NCI-H2227 treated with DMSO at 0.1 percent for 48 hours (cell line): Measurements from ENCODE around the gene WDR27.
"Not testable (repeated sequence)": the region's sequence is repeated elsewhere in the genome, so short reads cannot be mapped to it uniquely, and the experiment has no call there.

Experiments used
- DNase-seq: peaks from one replicate; lab custom pipeline; 2025; lab: John Stamatoyannopoulos, UW

WDR27 gene

DNA sequence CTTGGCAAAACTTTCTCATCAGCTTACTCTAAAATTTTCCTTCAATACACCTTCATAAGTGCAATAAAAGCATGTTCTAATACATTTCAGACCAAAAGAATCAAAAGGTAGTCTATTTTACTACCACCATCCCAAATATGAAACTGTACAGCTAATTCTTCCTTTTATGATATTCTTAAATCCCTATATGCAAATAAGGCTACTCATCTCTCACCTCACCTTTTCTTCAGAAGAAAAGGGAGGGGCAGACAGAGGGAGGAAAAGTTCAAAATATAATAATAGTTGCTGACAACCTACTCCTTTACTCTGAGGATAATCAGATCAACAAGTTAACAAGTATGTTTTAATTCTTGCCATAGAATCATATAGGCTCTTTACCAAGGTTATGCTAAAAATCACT lies 7.5 kb upstream of the WDR27 start:
- DNase-seq: no peak

DNA sequence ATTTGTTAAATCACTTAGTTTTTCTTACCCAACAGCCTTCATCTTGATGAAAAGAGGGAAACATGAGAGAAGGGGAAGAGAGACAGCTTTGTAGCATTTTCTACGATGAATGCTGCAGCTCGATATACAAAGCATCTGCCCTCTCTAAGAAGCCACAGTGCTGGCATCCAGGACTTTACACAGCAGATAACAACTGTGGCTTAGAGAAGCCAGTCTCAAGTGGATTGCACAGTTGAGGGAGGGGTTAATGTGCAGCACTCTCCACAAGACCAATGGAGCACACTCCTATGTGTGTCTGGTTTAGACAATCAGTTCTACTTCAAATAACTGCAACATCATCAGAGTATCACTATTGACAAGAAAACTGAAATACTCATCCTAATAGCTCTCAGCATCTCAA lies 5.9 kb upstream of the WDR27 start:
- no peak for DNase-seq

DNA sequence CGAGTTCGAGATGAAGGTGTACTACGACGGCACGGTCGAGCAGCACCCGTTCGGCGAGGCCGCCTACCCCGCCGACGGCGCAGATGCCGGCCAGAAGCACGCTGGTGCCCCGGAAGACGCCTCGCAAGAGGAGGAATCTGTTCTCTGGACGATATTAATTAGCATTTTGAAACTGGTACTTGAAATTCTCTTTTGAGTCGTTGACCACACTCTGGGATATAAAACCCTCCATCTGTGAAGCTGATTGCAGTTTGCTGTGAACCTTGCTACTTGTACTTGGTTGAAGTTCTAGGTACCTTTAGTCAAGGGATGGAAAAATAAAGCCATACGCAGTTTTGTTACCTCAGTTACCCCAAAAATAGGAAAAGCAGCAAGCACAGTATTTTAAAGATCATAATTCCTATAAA lies 1.0 kb upstream of the WDR27 start:
- DNase-seq: no peak

DNA sequence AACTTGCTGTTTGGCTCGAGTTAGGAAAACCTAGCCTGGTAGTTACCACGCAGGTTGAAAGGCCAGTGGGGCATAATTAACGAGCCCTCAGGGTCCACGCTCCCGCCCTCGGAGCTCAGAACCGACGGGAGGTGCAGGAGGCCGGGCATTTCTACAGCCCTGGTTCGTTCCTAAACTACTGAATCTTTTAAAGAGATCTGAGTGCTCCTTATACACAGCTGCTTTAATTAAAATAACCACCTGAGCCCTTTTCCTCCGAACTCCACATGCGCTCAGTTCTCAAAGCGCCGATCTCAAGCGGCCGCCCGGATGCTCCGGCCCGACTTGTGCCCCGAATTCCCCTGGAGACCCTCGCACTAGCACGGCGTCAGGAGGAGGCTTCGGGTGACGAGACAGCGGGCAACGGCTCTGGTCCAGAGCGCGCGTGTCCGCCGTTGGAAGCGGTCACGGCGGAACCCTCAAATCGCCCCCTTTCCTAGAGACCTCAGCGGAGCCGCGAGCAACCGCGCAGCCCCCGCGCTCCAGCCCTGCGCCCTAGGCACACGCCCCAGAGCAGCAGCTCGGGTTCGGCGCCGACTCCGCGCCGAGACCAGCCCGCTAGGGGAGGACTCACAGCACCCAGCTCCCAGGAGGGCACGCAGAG lies 397 bp downstream of the WDR27 start:
- no peak for DNase-seq

DNA sequence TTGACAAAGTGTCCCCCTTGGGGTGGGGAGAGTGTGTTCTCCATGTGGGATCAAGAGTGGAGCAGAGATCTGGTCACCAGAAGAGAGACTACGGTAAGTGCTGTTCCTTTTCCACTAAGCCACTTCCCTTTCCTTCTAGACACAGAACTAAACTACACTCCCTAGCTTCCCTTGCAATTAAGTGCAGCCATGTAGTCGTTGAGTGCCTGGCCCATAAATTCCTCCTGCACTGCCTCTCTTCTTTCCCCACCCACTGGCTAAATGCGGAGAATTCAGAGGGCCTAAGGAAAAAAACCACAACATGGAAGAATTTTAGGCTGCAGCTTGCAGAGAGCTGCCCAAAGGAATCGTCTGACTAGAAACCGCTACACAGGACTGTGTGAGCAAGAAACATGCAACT lies 1.5 kb downstream of the WDR27 start:
- DNase-seq: no peak

DNA sequence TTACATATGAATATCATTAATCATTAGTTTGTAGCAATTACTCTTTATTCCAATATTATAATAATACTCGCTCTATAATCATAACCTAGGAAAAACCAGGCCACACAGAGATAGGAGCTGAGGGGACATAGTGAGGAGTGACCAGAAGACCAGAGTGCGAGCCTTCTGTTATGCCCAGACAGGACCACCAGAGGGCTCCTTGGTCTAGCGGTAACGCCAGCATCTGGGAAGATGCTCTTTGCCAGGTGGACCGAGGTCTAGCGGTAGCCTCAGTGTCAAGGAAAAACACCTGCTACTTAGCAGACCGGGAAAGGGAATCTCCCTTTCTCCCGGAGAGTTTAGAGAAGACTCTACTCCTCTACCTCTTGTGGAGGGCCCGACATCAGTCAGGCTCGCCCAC lies 4.7 kb downstream of the WDR27 start:
- DNase-seq: not testable (repeated sequence)

DNA sequence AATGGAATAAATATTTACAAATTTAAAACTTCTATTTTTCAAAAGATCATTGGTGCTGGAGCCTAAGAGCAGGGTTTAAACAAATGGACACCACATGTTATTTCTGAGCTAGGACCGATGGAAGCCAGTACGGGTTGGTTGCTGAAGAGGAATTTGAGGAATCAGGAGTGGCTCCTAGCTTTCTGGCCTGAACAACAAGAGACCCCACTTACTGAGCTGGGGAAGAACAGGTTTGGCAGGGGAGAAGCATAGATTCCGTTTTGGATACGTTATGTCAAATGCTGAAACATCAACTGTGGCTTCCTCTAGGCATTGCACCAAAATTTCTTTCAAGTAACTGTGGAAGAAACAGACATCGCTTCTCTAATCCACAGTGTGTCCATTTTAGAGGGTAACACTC lies 6.7 kb downstream of the WDR27 start:
- DNase-seq: no peak

DNA sequence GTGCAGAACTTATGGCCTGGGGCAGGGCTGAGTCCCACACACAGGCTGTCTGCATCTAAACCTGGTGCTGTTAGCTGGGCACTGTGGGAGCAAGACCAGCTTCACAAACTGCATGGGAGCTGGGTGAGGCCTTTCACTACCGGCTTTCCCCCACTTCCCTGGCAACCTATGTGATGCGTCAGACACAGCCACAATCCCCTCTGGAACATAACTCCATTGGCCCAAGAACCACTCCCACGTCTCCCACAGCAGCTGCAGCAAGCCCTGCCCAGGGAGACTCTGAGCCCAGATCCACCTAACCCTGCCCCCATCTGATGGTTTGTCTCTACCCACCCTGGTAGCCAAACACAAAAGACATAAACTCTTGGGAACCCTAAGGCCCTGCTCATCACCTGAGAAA lies 9.3 kb downstream of the WDR27 start:
- no peak for DNase-seq

DNA sequence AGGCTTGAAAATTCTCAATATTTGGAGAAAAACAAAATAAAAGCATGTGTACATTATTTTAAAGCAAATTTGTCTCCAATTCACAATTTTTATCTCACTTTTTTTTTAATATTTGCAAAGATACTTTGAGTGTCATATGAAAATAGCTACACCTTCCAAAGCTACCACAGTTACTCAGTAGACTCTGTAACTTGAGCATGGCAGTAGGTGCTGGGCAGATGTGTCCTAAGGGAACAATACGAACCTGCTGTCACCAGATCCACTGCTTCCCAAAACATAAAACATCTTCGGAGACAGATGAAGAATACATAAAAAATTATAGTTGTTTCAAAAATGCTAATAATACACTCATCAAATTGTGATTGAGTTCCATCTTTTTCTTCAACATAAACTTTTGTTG lies 10.6 kb downstream of the WDR27 start:
- DNase-seq: no peak

DNA sequence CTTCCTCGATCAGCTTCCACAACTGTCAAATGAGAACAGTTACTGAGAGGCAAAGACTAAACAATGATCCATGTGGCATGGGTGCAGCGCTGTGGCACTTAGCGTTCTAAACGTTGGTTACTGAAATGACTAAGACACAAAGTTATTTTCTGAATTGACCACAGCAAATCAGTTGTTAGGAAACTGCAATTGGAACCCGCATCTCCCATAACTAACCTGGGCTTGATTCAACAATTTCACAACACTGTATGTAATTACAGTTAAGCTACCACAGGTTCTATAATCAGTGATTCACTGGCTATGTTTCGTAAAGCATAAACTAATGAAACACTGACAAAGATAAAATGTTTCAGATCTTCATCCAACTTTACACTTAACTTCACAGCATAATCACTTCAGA lies 12.5 kb downstream of the WDR27 start:
- no peak for DNase-seq

DNA sequence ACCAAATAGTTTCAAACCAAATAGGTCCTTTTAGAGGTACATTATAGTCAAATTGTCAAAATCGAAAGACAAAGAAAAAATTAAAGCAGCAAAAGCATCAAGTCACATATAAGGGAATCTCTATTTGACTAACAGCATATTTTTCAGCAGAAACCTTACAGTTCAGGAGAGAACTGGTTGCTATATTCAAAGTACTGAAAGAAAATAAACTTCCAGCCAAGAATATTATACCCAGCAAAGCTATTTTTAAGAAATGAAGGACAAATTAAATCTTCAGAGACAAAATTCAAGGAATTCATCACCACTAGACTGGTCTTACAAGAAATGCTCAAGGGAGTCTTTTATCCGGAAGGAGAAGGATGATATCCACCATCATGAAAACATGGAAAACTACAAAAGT lies 16.0 kb downstream of the WDR27 start:
- DNase-seq: no peak

DNA sequence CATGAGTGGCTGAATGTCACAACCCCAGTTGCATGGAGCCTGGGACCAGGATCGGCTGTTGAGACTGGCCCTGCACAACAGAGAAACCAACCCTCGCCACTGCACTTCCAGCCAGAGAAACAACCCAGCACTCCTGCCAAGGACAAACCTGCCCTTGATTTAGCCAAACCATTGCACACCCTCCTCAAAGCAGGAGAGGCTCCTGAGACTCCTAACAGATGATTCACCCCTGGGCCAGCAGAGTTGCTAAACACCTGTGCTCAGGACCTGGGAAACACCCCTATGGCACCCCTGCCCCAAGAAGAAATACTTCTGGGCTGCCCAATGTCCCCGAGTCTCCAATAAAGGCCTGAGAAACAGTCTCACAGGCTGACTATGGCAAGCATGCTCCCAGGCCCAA lies 17.8 kb downstream of the WDR27 start:
- no peak for DNase-seq

DNA sequence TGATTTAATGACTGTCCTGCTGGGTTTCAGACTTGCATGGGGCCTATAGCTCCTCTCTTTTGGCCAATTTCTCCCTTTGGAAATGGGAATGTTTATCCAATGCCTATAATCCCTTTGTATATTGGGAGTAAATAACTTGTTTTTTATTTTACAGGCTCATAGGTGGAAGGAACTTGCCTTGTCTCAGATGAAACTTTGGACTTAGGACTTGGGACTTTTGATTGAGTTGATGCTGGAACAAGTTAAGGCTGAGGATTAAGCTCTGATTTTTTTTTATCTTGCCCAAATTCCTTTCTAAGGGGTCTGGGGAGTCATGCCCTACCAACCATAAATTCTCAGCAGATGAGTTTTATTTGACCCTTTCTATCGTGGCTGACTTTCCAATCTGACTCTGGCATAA lies 23.5 kb downstream of the WDR27 start:
- DNase-seq: no peak

DNA sequence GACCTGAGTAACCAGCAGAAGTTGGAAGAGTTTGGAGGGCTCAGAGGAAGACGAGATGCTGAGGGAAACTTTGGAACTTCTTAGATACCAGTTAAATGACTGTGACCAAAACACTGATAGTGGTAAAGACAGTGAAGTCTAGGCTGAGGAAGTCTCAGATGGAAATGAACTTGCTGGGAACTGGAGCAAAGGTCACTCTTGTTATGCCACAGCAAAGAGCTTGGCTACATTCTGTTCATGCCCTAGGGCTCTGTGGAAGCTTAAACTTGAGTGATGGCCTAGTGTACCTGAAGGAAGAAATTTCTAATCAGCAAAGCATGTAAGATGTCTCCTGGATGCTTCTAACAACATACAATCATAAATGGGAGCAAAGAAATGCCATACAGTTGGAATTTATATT lies 24.7 kb downstream of the WDR27 start:
- DNase-seq: no peak

DNA sequence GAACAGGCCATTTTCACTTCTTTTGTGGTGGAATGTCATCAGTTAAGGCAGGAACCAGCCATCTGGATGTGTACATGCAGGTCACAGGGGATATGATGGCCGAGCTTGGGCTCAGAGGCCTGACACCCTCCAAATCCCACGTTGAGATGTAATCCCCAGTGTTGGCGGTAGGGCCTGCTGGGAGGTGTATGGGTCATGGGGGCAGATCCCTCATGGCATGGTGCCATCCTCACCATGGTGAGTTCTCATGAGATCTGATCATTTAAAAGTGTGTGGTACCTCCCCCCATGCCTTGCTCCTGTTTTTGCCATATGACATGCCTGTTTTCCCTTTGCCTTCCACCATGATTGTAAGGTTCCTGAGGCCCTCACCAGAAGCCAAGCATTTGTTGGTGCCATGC lies 26.8 kb downstream of the WDR27 start:
- no peak for DNase-seq

DNA sequence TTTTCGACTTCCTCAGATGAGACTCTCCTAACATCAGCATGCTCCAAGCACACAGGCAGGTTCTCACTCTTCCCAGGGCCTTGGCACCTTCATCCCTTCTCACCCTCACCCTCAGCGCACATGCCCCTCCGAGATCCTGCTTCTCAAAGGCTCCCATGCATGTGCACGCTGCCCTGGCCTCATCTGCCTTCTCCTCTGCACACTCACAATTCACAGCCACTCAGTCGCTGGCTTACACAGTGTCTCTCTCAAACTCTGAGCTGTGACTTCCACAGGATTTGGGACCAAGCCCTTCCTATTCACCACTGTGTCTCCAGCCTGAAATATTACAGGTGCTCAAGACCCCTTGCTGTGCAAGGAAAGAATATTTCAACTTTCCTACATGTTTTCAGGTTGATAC lies 30.3 kb downstream of the WDR27 start:
- no peak for DNase-seq

DNA sequence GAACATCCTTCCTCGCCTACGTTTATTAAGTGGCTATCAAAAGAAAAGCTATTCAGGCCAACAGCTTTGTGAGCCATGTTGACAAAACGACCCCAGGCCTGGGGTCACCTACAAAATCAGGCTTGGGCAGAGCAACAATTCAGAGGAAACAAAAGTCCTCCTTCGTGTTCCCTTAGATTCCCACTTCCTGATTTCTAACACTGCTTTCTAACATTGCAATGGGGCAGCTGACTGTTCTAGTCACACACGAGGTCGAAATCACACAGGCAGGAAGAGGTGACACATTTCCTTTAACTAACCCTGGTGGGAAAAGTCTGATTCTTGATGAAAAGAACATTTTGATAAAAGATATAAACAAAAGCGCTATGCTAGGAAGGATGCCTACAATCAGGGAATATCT lies 31.9 kb downstream of the WDR27 start:
- no peak for DNase-seq

DNA sequence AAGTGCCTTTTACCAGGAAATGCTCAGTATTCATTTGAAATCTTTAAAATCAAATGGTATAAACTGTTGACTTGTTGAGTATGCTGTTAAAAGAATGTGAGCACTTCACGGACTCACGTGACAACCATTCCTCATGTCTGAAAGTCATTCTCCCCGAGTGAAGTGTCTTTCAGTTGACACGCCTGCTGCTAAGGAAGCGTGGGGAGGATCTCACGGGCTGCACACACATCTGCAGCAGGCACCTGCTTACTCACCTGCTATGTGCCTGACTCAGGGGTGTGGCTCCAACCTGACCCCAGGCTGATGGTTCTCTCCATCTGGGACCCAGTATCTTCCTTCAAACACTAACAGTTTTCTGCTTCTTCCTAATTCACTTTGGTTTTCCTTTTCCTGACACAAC lies 32.7 kb downstream of the WDR27 start:
- DNase-seq: no peak

DNA sequence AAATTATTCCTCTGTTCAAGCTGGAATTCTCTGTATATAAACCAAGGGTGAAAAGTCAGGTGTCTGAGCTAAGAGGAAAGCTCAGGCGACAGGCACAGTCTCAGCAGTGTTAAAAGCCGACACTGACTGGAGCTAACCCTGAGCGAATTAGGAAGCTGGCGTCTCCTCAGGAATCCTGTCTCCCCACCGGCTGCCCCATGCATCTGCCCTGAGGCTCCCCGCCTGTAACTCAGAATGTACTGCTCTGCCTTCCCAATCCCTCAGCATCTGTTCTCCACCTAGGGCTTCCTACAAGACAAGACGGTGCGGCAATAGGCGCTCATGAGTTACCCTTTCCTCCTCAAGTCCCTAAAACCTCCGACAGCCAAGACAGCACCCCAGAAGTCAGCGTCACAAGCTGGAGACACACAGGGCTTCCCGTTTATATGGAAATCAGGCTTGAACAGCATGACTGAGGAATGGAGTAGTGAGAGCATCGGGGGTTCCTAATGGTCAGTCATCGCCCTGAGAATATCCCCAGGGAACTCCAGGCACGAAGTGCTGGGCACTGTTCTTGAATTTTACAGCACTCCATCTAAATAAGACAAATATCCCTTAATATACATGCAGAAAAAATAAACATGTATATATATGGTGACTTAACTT lies 33.5 kb downstream of the WDR27 start:
- no peak for DNase-seq

DNA sequence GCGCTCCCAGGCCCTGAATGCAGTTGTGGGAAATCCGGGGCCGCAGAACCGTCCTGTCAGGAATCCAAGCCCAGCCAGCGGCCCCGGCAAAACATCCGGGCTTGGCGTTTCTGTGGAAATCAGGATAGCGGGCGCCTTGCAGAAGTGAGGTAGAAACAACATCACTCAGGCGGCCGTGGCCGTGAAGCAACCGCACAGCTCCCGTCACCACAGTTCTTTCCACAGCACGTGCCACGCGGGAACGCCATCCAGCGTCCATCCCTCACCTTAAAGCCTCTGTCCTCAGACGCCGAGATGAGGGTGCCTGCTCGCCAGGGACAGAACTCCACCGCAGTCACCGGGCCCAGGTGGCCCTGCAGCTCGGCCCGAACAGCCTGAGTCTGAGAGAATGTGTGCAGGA lies 34.1 kb downstream of the WDR27 start:
- DNase-seq: no peak

DNA sequence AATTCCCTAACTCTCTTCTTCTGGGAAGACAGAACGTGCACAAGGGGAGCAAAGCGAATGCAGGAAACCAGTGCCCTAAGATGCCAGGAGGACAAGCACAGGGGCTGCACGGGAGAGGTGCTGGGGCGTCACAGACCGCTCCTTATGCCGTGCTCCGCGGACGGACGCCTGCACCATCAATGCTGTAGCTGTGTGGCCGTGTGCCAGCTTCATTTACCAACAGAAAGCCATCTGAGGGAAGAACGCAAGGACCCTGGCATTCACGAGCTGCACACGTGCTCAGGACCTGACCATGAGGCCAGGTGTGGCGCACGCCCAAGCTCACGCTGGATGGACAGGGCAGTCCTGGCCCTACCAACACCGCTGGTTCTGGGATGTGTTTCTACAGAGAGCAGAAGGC lies 35.4 kb downstream of the WDR27 start:
- no peak for DNase-seq

DNA sequence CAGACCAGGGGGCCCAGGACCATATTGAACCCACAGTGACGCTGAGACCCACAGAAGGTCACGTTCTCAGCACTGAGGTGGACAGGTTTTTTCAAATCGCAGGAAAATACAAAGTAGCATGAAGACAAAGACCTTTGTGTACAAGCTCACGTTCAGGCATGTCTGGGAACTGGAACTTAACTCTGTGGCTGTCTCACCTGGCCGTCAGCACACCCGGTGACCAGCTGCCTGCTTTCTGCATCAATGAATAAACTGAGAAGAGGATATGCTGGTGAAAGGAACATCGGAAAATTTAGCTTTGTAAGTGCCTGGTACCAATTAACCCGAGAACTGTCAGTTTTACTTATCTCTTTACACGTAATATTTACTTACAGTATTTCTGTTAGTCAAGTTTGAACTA lies 36.5 kb downstream of the WDR27 start:
- DNase-seq: no peak

DNA sequence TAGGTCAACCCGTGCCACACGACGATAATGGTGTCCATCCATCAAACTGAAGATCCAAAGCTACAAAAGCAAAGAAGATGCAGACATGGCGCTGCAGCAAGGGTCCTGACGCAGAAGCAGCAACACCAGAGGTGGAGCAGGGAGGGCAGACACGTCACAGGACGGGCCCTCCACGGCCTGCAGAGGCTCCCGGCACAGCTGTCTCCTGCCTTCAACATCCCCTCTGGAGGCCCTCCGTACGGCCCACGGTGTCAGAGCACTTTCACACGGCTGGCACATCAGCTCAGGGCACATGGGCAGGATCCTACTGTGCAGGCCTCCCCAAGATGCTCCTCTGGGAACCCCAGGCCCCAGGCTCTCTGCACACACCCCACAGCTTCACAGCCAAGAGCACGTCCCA lies 37.6 kb downstream of the WDR27 start:
- DNase-seq: no peak

DNA sequence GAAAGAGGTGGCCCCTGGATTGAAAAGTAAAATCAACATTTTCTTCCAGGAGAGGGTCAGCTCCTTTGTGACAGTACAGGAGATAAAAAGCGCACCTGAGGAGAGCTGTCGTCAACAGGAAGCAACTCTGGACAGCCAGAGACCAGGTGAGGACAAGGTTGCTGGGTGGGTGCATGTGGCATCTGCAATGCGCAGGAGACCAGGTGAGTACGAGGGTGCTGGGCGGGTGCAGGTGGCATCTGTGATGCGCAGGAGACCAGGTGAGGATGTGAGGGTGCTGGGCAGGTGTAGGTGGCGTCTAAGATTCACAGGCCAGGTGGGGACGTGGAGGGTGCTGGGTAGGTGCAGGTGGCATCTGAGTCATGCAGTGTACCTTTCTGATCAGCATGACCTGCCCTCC lies 38.4 kb downstream of the WDR27 start:
- DNase-seq: no peak

DNA sequence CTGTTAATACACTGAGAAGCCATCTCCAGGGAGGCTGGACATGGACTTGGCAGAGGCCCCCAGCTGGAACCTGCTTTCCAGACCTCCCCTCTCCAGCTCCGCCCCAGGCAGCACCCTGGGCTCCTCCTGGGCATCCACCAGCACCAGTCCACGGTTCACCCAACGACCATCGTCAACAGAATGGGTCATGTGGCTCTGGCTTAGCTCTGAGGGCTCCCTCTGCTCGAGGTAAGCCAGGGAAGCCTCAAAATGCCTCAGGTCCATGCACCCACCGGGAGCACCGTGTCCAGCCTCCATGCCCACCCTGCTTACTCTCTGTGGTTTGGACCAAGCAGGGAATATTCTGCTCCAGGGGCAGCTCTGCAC lies 40.5 kb downstream of the WDR27 start:
- no peak for DNase-seq
